HCT116 (cell line): ENCODE data around the gene JAK1. TPM values are rescaled to one million over a fixed set of nuclear protein-coding genes. Genes with fewer than 3 reads are reported as not detected.

Experiments
- ATAC-seq: fragments of 200-7000 bp; cut with Tn5 transposase; 2 replicates; pipeline ENCODE4 v1.9.1; 2020; ENCODE audit warnings: mild to moderate bottlenecking, moderate library complexity
- BruUV-seq: library from RNA; stranded (reverse); fragments of 400-500 nt; replicated peaks from 2 replicates; lab custom pipeline; 2021; lab: Mats Ljungman, UMichigan
- CTCF ChIA-PET: fragments of 300-600 bp; sonication (Branson Sonifier 250); formaldehyde crosslinking; loops from one replicate; lab custom pipeline; 2021; ENCODE audit warnings: antibody characterized with exemption; lab: Charles Lee
- POLR2A ChIA-PET: fragments of 300-600, 350-600 bp; sonication (Branson Sonifier 250); formaldehyde crosslinking; loops from one replicate; lab custom pipeline; 2021; ENCODE audit warnings: antibody characterized with exemption; lab: Charles Lee
- RAD21 ChIA-PET, 2 experiments: fragments of 300-600 bp; sonication (Branson Sonifier 250); formaldehyde crosslinking; loops; one replicate each; lab custom pipeline; 2023; ENCODE audit warnings: low total read pairs in 2 of 2; ENCODE audit not compliant: uncharacterized antibody in 2 of 2, unreplicated experiment in 2 of 2, low non-redundant PET in 1 of 2; lab: Charles Lee
- DNase-seq: peaks from one replicate; pipeline ENCODE4 v3.0.0-alpha.2; 2010; ENCODE audit warnings: low read depth, low spot score
- H2AFZ ChIP-seq: fragments of 200-600 bp; shearing (Covaris generic), sonication (generic); 2 replicates; pipeline ENCODE4 v1.6.1; 2017; ENCODE audit warnings: low read depth, mixed run types, mixed read lengths, antibody characterized with exemption, low read length; ENCODE audit not compliant: poor library complexity, severe bottlenecking
- H3K27ac ChIP-seq: 2 replicates; pipeline ENCODE4 v1.5.1; 2012; ENCODE audit warnings: low read depth, low read length
- H3K27me3 ChIP-seq: fragments of 200-600 bp; sonication (generic); 2 replicates; pipeline ENCODE4 v1.6.1; 2016; ENCODE audit warnings: mixed run types, low read length, mixed read lengths; ENCODE audit not compliant: insufficient read depth
- H3K36me3 ChIP-seq, 2 experiments: fragments of 200-500 bp in 1 of 2; fragments of 200-600 bp in 1 of 2; sonication (Bioruptor generic) in 1 of 2; sonication (generic) in 1 of 2; 2 replicates each; pipeline versions ENCODE4 v1.5.1 to v1.6.1; 2014 to 2016; ENCODE audit warnings: low read length in 2 of 2, inconsistent platforms in 1 of 2, mixed read lengths in 1 of 2, mixed run types in 1 of 2; ENCODE audit not compliant: insufficient read depth in 2 of 2, control insufficient read depth in 1 of 2
- H3K4me1 ChIP-seq, 2 experiments: fragments of 200-600 bp in 1 of 2; sonication (generic) in 1 of 2; 2 replicates each; pipeline versions ENCODE4 v1.5.1 to v1.6.1; 2012 to 2017; ENCODE audit warnings: low read length in 2 of 2, inconsistent platforms in 1 of 2, mild to moderate bottlenecking in 1 of 2, mixed read lengths in 1 of 2, mixed run types in 1 of 2, moderate library complexity in 1 of 2; ENCODE audit not compliant: insufficient read depth in 2 of 2, control insufficient read depth in 1 of 2
- H3K4me2 ChIP-seq: fragments of 200-600 bp; sonication (generic); 2 replicates; pipeline ENCODE4 v1.6.1; 2017; ENCODE audit warnings: mixed run types, low read length, mixed read lengths
- H3K4me3 ChIP-seq, 2 experiments: fragments of 200-600 bp in 1 of 2; sonication (generic) in 1 of 2; replicated peaks in 1 of 2; 2 replicates each; pipeline ENCODE4 v1.5.1; 2011 to 2016; ENCODE audit warnings: low read length in 2 of 2, control low read depth in 1 of 2, low read depth in 1 of 2, mild to moderate bottlenecking in 1 of 2, mixed read lengths in 1 of 2, mixed run types in 1 of 2
- H3K79me2 ChIP-seq: fragments of 200-600 bp; sonication (generic); 2 replicates; pipeline ENCODE4 v1.6.1; 2017; ENCODE audit warnings: mild to moderate bottlenecking, mixed run types, low read length, moderate library complexity, mixed read lengths; ENCODE audit not compliant: insufficient read depth
- H3K9ac ChIP-seq: fragments of 200-600 bp; sonication (generic); 2 replicates; pipeline ENCODE4 v1.6.1; 2016; ENCODE audit warnings: low read length, mixed read lengths
- H3K9me2 ChIP-seq: fragments of 200-600 bp; sonication (generic), shearing (Covaris generic); 2 replicates; pipeline ENCODE4 v1.6.1; 2017; ENCODE audit warnings: mixed run types, mild to moderate bottlenecking, moderate library complexity; ENCODE audit not compliant: insufficient read depth
- H3K9me3 ChIP-seq, 2 experiments: fragments of 200-500 bp in 1 of 2; fragments of 200-600 bp in 1 of 2; sonication (Bioruptor generic) in 1 of 2; sonication (generic) in 1 of 2; 2 replicates each; pipeline ENCODE4 v1.6.1; 2014 to 2017; ENCODE audit warnings: low read length in 2 of 2, mixed read lengths in 2 of 2, inconsistent platforms in 1 of 2, low read depth in 1 of 2, mild to moderate bottlenecking in 1 of 2, mixed run types in 1 of 2, moderate library complexity in 1 of 2; ENCODE audit not compliant: control insufficient read depth in 1 of 2, insufficient read depth in 1 of 2
- H4K20me1 ChIP-seq: fragments of 200-600 bp; sonication (generic), shearing (Covaris generic); 2 replicates; pipeline ENCODE4 v1.6.1; 2017; ENCODE audit warnings: mixed run types, mild to moderate bottlenecking, moderate library complexity; ENCODE audit not compliant: insufficient read depth
- CEBPB ChIP-seq: IDR thresholded peaks from 2 replicates; pipeline ENCODE4 v1.6.1; 2012; ENCODE audit warnings: low read depth
- CTCF ChIP-seq, 3 experiments: fragments of 200-600 bp in 1 of 3; sonication (generic) in 1 of 3; IDR thresholded peaks in 2 of 3; conservative IDR thresholded peaks in 1 of 3; 2 replicates each; pipeline ENCODE4 v1.5.1; 2012 to 2017; ENCODE audit warnings: low read depth in 2 of 3, low read length in 2 of 3, antibody characterized with exemption in 1 of 3, borderline replicate concordance in 1 of 3, control low read depth in 1 of 3, mild to moderate bottlenecking in 1 of 3, mixed read lengths in 1 of 3, mixed run types in 1 of 3, moderate library complexity in 1 of 3; ENCODE audit not compliant: insufficient read depth in 1 of 3
- ELF1 ChIP-seq: IDR thresholded peaks from 2 replicates; pipeline ENCODE4 v1.6.1; 2012; ENCODE audit warnings: low read depth, borderline replicate concordance
- EZH2 ChIP-seq: fragments of 200-600 bp; sonication (generic); IDR thresholded peaks from 2 replicates; pipeline ENCODE4 v1.6.1; 2017; ENCODE audit warnings: antibody characterized with exemption, mixed run types
- FOSL1 ChIP-seq: IDR thresholded peaks from 2 replicates; pipeline ENCODE4 v1.6.1; 2012; ENCODE audit warnings: low read depth
- JUND ChIP-seq: IDR thresholded peaks from 2 replicates; pipeline ENCODE4 v1.6.1; 2012
- MAX ChIP-seq: IDR thresholded peaks from 2 replicates; pipeline ENCODE4 v1.6.1; 2012
- POLR2A ChIP-seq: IDR thresholded peaks from 2 replicates; pipeline ENCODE4 v1.7.0; 2011; ENCODE audit warnings: borderline replicate concordance; ENCODE audit not compliant: insufficient read depth, insufficient read length; ENCODE audit errors: extremely low read depth
- POLR2AphosphoS5 ChIP-seq: IDR thresholded peaks from 2 replicates; pipeline ENCODE4 v1.6.1; 2011; ENCODE audit warnings: mild to moderate bottlenecking, low read depth, low read length, moderate library complexity
- RAD21 ChIP-seq: IDR thresholded peaks from 2 replicates; pipeline ENCODE4 v1.6.1; 2012; ENCODE audit warnings: low read depth, mild to moderate bottlenecking
- REST ChIP-seq: IDR thresholded peaks from 2 replicates; pipeline ENCODE4 v1.6.1; 2012; ENCODE audit warnings: low read depth
- SIN3A ChIP-seq: IDR thresholded peaks from 2 replicates; pipeline ENCODE4 v1.6.1; 2012; ENCODE audit warnings: low read depth
- SP1 ChIP-seq: IDR thresholded peaks from 2 replicates; pipeline ENCODE4 v1.6.1; 2012; ENCODE audit warnings: low read depth
- TCF7L2 ChIP-seq: IDR thresholded peaks from 2 replicates; pipeline ENCODE4 v1.7.0; 2011; ENCODE audit warnings: borderline replicate concordance, inconsistent platforms; ENCODE audit not compliant: insufficient read depth, insufficient read length; ENCODE audit errors: extremely low read depth
- YY1 ChIP-seq: IDR thresholded peaks from 2 replicates; pipeline ENCODE4 v1.6.1; 2011; ENCODE audit warnings: low read length, low read depth, moderate library complexity, mild to moderate bottlenecking; ENCODE audit not compliant: insufficient replicate concordance; ENCODE audit errors: extremely low read depth
- ZBTB33 ChIP-seq: IDR thresholded peaks from 2 replicates; pipeline ENCODE4 v1.6.1; 2011; ENCODE audit warnings: mild to moderate bottlenecking, low read length, moderate library complexity; ENCODE audit not compliant: insufficient replicate concordance; ENCODE audit errors: extremely low read depth
- ZFX ChIP-seq: fragments of 450-650 bp; IDR thresholded peaks from 2 replicates; pipeline ENCODE4 v1.6.1; 2017
- intact Hi-C: fragments of 100-400 bp; cut with micrococcal nuclease; formaldehyde crosslinking; loops from 2 replicates; pipeline ENCODE4 v1.10.0; 2022
- total RNA-seq: library from RNA; stranded (reverse); gene quantifications from one replicate; pipeline ENCODE4 v1.2.1, GENCODE V29; 2021; ENCODE audit not compliant: unreplicated experiment

JAK1 gene
- total RNA-seq, 1 experiment from 2014 or later = 53.2 TPM

GRCh38 chr1:64811131-64811530 is 155.2 kb downstream of the JAK1 start (continued):
- TF ChIP-seq JUND (no peak), ELF1 (no peak), FOSL1 (no peak), SP1 (no peak), POLR2AphosphoS5 (no peak), RAD21 (no peak)

GRCh38 chr1:64810001-64810400 is 156.3 kb downstream of the JAK1 start:
- Histone ChIP-seq H3K9me2 (no peaks in the 10 kb centered on the region), H3K9me3 (no peaks in the 10 kb centered on the region), H3K9ac (no peak overlapping the region), H4K20me1 (no peaks in the 10 kb centered on the region), H3K36me3 (no peaks in the 10 kb centered on the region), H3K27ac (no peak overlapping the region), H3K79me2 (no peaks in the 10 kb centered on the region), H3K4me2 (no peak overlapping the region)
- ATAC-seq = no peak
- POLR2A ChIA-PET = no interaction called here
- CTCF ChIA-PET = no interaction called here
- RAD21 ChIA-PET = no interaction called here
- TF ChIP-seq YY1 (no peak), ZBTB33 (no peak), REST (no peak), RAD21 (no peak), CEBPB (no peak), POLR2A (no peak), ZFX (no peak), POLR2AphosphoS5 (no peak), SIN3A (no peak), JUND (no peak), EZH2 (no peak), MAX (no peak), CTCF (IDR thresholded peaks at IDR 0.05 in 2 of 3, conservative IDR thresholded peaks at IDR 0.05 in 1 of 3; ENCODE audit: borderline replicate concordance in 1 of 3, insufficient read depth in 1 of 3, low read depth in 2 of 3, low read length in 2 of 3) (no peak), TCF7L2 (no peak), FOSL1 (no peak)
- TF ChIP-seq, all 23 proteins: peak for 0
- intact Hi-C loops = no loop called here
- Histone ChIP-seq H3K4me3 (no peak overlapping the region), H3K4me1 (no peaks in the 10 kb centered on the region), H3K27me3 (no peaks in the 10 kb centered on the region), H2AFZ (no peak overlapping the region)
- DNase-seq = no peak
- no TSS peak for BruUV-seq
